SU-DHL-6 (cell line): Measurements from ENCODE around the gene MX2.

Experiments
- H2AFZ ChIP-seq: fragments of 200-600 bp; sonication (generic); 2 replicates; pipeline ENCODE4 v1.6.1; 2014; ENCODE audit warnings: low read depth, mild to moderate bottlenecking, moderate library complexity, mixed read lengths, antibody characterized with exemption, low read length; ENCODE audit not compliant: severe bottlenecking
- H3F3A ChIP-seq: fragments of 200-600 bp; shearing (Covaris generic); 2 replicates; pipeline ENCODE4 v1.6.0; 2016; ENCODE audit warnings: antibody characterized with exemption, mild to moderate bottlenecking; ENCODE audit not compliant: insufficient read depth
- H3K27ac ChIP-seq: fragments of 200-600 bp; sonication (generic); 2 replicates; pipeline ENCODE4 v1.5.1; 2016; ENCODE audit warnings: low read depth, mild to moderate bottlenecking, low read length, moderate library complexity, mixed read lengths
- H3K27me3 ChIP-seq: fragments of 200-600 bp; sonication (generic), shearing (Covaris generic); 2 replicates; pipeline ENCODE4 v1.6.0; 2014; ENCODE audit warnings: mild to moderate bottlenecking, low read length
- H3K36me3 ChIP-seq: fragments of 200-600 bp; sonication (generic); 2 replicates; pipeline ENCODE4 v1.6.1; 2014; ENCODE audit warnings: mild to moderate bottlenecking, low read length, mixed read lengths
- H3K4me2 ChIP-seq: fragments of 300-600, 200-600 bp; shearing (Covaris generic), sonication (generic); 2 replicates; pipeline ENCODE4 v1.6.0; 2014; ENCODE audit warnings: low read length, low read depth, mild to moderate bottlenecking; ENCODE audit not compliant: poor library complexity, severe bottlenecking
- H3K4me3 ChIP-seq: fragments of 200-600 bp; sonication (generic); 2 replicates; pipeline ENCODE4 v1.5.1; 2014; ENCODE audit warnings: antibody characterized with exemption, low read length, mild to moderate bottlenecking, mixed read lengths; ENCODE audit not compliant: insufficient read depth, poor library complexity, severe bottlenecking
- H3K79me2 ChIP-seq: fragments of 200-600 bp; sonication (generic); 2 replicates; pipeline ENCODE4 v1.6.1; 2014; ENCODE audit warnings: mild to moderate bottlenecking, low read length, moderate library complexity; ENCODE audit not compliant: insufficient read depth
- H3K9ac ChIP-seq: fragments of 200-600 bp; sonication (generic); 2 replicates; pipeline ENCODE4 v1.7.0; 2014; ENCODE audit warnings: mild to moderate bottlenecking, low read length
- H3K9me2 ChIP-seq: fragments of 200-600 bp; sonication (generic); replicated peaks from 2 replicates; pipeline ENCODE4 v1.6.1; 2014; ENCODE audit warnings: low read length; ENCODE audit not compliant: insufficient read depth
- H3K9me3 ChIP-seq: fragments of 200-600 bp; sonication (generic); 2 replicates; pipeline ENCODE4 v1.6.1; 2014; ENCODE audit warnings: low read length, mixed read lengths; ENCODE audit not compliant: insufficient read depth
- H4K20me1 ChIP-seq: fragments of 200-600 bp; sonication (generic); 2 replicates; pipeline ENCODE4 v1.6.1; 2014; ENCODE audit warnings: low read depth, mild to moderate bottlenecking, antibody characterized with exemption, low read length, moderate library complexity, mixed read lengths
- EZH2phosphoT487 ChIP-seq: fragments of 200-600 bp; sonication (generic), shearing (Covaris generic); conservative IDR thresholded peaks from 2 replicates; pipeline ENCODE4 v1.6.1; 2018; ENCODE audit warnings: mild to moderate bottlenecking, antibody characterized with exemption, low read length, moderate library complexity, mixed read lengths
- TF ChIP-seq, protein P1 (sequence below): fragments of 200-600 bp; sonication (generic); IDR thresholded peaks from one replicate; pipeline ENCODE4 v1.5.1; 2017; ENCODE audit warnings: antibody characterized with exemption, mild to moderate bottlenecking, low read length, moderate library complexity; ENCODE audit not compliant: insufficient read depth, poor library complexity, severe bottlenecking

MX2 gene

DNA sequence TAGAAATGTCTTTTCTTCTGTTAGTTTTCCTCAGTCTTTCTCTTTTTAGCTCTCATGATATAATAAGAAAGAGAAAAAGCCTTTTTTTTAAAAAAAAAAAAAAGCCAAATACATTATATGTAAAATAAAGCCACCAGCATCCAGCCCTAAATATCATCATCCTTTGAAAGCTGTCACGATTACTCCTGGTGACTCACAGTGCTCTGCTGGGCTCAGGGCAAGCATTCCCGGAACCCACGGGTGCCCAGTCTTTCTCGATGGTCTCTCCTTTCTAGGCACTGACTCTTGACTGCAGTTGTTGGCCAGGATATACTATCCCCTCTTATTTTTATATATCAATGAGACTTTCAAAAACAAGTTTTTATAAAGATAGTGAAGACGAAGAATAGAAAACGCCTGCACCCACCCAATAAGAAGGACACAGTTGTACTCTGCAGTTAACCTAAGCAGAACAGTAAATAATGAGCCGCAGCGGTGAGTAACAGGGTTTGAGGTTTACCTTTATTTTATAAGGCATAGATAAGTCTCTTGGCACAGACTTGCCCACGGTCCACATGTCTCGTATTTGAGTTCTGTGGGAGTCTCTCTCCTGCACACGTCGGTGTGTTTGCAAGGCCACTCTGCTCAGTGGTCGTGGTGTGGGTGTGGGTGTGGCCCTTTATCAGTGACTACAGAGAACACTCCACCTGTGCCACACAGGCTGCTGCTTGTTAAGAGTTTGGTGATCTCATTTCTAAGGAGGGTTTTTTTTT, 15.7 kb upstream of the MX2 start:
- Histone ChIP-seq H3K79me2 (no peaks in the 10 kb centered on the region), H3K4me2 (no peak overlapping the region), H3K9ac (no peak overlapping the region), H3K27ac (no peak overlapping the region), H3K4me3 (no peak overlapping the region), H3K27me3 (no peaks in the 10 kb centered on the region), H3K36me3 (no peaks in the 10 kb centered on the region), H3F3A (no peaks in the 10 kb centered on the region), H2AFZ (no peak overlapping the region), H4K20me1 (no peaks in the 10 kb centered on the region), H3K9me3 (peaks cover 11% of the 10 kb centered on the region; the same call in 1 of the 2 replicates), H3K9me2 (no peaks in the 10 kb centered on the region)
- TF ChIP-seq EZH2phosphoT487: no peak
- TF ChIP-seq, protein P1, sequence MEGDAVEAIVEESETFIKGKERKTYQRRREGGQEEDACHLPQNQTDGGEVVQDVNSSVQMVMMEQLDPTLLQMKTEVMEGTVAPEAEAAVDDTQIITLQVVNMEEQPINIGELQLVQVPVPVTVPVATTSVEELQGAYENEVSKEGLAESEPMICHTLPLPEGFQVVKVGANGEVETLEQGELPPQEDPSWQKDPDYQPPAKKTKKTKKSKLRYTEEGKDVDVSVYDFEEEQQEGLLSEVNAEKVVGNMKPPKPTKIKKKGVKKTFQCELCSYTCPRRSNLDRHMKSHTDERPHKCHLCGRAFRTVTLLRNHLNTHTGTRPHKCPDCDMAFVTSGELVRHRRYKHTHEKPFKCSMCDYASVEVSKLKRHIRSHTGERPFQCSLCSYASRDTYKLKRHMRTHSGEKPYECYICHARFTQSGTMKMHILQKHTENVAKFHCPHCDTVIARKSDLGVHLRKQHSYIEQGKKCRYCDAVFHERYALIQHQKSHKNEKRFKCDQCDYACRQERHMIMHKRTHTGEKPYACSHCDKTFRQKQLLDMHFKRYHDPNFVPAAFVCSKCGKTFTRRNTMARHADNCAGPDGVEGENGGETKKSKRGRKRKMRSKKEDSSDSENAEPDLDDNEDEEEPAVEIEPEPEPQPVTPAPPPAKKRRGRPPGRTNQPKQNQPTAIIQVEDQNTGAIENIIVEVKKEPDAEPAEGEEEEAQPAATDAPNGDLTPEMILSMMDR: no peak

DNA sequence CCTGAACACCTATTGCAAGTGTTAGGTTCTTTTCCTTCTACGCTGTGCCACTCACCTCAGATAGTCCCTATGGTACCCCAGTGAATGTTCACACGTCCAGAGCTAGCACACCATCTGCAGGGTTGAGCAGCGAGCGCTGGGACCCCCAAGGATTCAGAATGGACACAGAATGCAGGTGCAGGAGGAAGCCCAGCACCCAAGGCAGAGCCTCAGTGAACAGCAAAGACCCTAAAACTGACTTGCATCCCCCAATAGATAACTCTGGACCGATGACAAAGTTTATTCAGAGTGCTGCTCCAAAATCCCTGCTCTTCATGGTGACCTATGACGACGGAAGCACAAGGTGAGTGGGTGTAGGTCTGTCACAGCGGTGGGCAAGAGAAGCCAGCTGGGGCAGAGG, 15.1 kb upstream of the MX2 start:
- no peak overlapping the region for H2AFZ ChIP-seq
- H3K27me3 ChIP-seq: no peaks in the 10 kb centered on the region
- no peaks in the 10 kb centered on the region for H3K9me2 ChIP-seq
- TF ChIP-seq EZH2phosphoT487: no peak
- TF ChIP-seq, protein P1: no peak
- no peak overlapping the region for H3K4me3 ChIP-seq
- H3K79me2 ChIP-seq: no peaks in the 10 kb centered on the region
- H3F3A ChIP-seq: no peaks in the 10 kb centered on the region
- H3K4me2 ChIP-seq: no peak overlapping the region
- H3K9ac ChIP-seq: no peak overlapping the region
- H3K9me3 ChIP-seq: peaks cover 11% of the 10 kb centered on the region; the same call in 1 of the 2 replicates
- no peaks in the 10 kb centered on the region for H3K36me3 ChIP-seq
- no peaks in the 10 kb centered on the region for H4K20me1 ChIP-seq
- no peak overlapping the region for H3K27ac ChIP-seq

DNA sequence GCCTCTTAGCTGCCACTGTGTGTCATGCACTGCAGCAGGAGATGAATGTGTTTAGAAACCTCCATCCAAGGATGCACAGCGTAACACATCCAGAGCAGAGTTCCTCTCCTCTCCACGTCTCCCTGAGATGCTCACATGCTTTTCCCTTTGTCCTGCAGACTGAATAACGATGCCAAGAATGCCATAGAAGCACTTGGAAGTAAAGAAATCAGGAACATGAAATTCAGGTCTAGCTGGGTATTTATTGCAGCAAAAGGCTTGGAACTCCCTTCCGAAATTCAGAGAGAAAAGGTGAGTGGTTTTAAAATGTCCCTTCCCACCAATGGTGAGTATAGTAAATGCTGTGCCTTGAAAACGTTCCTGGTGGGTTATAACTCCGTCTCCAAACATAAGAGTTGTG, 13.4 kb upstream of the MX2 start:
- Histone ChIP-seq H3K9me2 (no peaks in the 10 kb centered on the region), H3K4me3 (no peak overlapping the region), H4K20me1 (no peaks in the 10 kb centered on the region), H3K9me3 (no peaks in the 10 kb centered on the region), H3K4me2 (no peak overlapping the region), H2AFZ (no peak overlapping the region), H3K9ac (no peak overlapping the region), H3K27me3 (no peaks in the 10 kb centered on the region), H3K27ac (no peak overlapping the region), H3K79me2 (no peaks in the 10 kb centered on the region), H3F3A (no peaks in the 10 kb centered on the region), H3K36me3 (no peaks in the 10 kb centered on the region)
- TF ChIP-seq EZH2phosphoT487: no peak
- TF ChIP-seq, protein P1: no peak
